Embryonic facial prominence (tissue), 1 donor: ENCODE results near the gene PHTF1.

Source experiments
- DNase-seq: peaks from one replicate; pipeline ENCODE4 v3.0.0-alpha.2; 2016; ENCODE audit errors: extremely low spot score

PHTF1 gene

DNA sequence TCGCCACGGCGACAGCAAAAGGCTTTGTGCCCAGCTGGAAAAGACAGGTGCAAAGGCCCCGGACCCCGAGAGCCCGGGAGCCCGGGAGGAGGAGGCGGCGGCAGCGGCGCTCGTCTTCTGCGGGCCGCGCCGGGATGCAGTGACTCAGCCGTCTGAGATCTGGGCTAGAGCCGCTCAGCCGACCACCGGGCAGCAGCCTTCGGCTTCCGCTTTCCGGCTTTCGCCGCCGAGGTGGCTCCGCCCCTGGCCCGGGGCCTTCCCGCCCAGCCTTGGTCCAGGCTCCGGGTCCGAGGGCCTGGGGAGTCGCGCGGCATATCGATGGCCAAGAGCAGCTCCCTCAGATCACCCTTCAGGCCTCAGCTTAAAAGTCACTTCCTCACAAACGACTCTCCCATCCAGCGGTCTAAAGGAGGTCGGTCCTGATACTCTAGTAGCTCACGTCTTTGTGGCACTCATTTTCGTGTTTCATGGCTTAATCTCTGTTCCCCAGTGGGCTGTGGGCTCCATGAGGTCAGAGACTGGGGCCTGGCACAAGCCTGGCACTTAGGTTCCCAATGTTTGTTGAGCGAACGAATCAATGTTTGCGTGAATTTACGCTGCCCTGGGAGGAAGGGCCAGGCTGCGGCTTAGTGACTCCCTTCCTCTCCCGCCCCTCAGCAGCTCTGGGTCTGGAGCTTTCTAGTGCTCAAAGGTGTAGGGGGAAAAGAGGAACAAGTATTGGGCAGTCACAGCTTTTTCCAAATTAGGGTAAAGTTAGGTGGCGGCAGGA, at the start of gene PHTF1:
Gene PHTF1, minus strand, starts transcription at position 154 of the 769 bp plus-strand sequence. CDS start 783 bp downstream, outside the sequence.
- peak; percentile 15 for DNase-seq

DNA sequence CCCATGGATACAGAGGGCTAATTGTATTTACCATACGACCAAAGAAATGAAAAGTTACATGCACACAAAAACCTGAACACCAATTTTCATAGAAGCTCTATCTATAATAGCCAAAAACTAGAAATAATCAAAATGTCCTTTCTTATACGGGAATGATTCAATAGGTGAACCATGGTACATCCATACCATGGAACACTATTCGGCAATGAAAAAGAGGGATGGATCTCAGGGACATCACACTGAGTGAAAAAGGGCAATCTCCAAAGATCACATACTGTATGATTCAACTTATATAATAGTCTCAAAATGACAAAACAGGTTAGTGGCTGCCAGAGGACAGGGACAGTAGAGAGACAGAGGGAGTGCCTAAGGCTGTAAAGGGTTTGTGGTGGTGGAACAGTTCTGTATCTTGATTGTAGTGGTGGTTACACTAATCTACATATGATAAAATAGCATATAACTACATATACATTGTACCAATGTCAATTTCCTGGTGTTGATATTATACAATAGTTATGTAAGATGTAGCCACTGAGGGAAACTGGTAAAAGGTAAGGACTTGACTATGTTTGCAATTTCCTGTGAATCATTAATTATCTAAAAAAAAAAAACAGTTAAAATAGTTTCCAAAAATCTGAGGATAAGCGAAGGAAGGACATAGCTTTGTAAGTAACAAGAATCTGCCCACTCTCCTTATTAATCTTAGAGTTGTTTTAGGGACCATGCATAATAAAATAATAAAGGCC, 49.3 kb upstream of the PHTF1 start:
- DNase-seq, result no peak

DNA sequence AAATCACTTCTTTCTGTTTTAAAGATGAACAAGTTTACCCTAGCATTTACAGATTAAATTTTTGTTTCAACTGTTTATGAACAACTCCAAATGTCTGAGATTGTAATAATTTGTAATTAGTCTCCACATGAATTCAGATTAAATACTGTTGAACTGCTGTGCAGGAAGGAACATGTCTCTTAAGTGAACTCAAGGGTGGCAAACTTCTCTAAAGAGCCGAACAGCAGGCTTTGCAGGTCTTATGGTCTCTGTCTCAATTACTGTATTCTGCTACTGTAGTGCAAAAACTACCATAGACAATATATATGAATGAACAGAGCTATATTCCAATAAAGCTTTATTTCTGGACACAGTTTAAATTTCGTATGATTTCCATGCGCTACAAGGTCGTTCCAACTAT, 46.4 kb upstream of the PHTF1 start:
- DNase-seq, result no peak

DNA sequence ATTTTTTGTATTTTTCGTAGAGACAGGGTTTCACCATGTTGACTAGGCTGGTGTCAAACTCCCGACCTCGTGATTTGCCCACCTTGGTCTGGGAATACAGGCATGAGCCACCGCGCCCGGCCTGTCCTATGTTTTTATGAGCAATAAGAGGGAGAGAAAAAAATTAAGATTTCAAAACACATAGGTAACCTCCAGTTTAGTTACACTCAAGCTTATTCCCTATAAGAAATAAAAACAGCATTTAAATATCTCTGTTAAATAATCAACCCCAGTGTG, 45.9 kb upstream of the PHTF1 start:
- no peak for DNase-seq

DNA sequence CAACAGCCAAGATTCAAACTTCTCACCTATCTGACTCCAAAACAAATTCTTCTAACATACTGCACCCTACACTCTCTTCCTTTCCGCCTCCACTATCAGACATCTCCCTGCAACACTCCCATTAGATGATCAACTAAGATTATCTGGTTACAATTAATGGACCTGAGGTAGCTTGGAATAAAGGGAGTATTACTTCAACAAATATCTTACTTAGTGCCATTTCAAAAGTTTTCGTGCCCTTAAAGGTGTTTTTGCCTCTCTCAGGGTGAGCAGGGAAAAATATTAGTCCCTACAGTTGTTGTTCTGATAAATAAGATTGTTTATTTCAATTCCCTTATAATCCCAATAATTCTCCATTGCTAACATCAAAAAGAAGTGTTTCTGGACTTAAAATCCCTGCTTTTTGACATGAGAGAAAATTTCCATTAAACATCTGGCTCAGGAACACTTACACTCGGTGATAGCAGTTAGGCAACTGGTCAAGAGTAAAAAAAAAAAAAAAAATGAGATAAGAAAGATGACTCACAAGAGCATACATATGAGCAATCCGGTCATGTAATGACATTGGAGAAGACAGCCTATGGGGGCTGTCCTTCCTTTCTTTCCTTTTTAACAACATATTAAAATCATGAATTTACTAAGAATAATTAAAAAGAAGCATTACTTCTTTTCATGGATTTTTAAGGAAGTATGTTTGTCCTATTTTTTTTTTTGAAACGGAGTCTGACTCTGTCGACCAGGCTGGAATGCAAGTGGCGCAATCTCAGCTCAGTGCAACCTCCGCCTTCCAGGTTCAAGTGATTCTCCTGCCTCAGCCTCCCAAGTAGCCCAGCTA, 45.4 kb upstream of the PHTF1 start:
- no peak for DNase-seq

DNA sequence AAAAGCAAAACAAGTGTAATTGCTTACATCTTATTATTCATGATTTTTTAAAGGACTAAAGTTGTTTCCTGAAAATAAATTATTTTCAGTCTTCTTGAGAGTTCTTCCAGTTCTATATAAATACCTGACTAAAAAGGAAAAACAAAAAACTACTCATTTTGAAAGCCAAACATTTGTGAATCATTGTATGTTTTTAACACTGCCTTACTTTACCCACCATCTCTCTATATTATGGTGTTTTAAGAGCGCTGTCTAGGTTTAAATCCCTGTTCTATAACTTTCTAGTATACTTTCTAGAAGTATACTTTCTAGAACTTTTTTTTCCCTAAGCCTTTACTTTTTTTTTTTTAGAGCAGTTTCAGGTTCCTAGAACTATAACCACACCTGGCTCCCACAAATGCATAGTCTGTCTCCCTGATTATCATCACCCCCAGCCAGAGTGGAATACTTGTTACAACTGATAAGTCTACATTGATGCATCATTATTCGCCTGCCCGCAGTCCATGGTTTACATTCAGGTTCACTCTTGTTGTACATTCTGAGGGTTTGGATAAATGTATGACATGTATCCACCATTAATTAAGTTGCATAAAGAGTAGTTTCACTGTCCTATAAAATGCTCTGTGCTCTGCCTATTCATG, 43.2 kb upstream of the PHTF1 start:
- DNase-seq, result no peak

DNA sequence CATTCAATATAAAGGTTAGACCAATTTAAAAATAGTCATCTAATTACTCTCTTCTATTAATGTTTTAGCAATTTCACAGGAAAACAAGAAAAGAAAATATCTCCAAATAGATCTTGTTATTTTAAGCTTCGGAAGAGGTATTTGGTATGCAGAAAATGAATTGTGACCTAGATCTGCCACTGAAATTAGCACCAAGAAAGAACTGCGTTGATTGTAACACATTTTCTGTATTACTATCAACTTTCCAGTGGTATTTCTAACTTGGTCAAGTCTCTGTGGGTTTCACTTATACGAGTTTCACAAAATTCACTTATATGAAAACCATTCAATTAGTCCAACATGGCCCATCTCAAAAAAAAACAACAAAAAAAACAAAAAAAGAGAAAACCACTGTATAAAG, 41.2 kb upstream of the PHTF1 start:
- DNase-seq, result no peak

DNA sequence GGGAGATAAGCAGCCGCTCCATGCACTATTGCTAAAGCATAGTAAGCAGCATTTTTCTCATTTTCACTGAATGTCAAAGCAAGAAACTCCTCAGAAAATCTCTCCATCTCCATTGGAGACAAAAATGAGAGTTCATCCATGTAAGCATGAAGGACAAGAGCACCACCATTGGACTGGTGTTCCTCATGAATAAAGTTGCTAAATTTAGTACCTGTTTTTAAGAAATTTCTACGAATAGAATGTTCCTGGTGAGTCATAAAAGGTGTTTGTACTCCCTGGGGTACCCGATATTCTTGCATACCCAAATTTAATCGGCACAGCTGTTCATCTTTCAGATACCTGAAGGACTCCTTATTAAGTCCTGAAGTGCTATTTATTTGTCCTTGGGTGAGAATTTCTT, 38.2 kb upstream of the PHTF1 start:
- no peak for DNase-seq

DNA sequence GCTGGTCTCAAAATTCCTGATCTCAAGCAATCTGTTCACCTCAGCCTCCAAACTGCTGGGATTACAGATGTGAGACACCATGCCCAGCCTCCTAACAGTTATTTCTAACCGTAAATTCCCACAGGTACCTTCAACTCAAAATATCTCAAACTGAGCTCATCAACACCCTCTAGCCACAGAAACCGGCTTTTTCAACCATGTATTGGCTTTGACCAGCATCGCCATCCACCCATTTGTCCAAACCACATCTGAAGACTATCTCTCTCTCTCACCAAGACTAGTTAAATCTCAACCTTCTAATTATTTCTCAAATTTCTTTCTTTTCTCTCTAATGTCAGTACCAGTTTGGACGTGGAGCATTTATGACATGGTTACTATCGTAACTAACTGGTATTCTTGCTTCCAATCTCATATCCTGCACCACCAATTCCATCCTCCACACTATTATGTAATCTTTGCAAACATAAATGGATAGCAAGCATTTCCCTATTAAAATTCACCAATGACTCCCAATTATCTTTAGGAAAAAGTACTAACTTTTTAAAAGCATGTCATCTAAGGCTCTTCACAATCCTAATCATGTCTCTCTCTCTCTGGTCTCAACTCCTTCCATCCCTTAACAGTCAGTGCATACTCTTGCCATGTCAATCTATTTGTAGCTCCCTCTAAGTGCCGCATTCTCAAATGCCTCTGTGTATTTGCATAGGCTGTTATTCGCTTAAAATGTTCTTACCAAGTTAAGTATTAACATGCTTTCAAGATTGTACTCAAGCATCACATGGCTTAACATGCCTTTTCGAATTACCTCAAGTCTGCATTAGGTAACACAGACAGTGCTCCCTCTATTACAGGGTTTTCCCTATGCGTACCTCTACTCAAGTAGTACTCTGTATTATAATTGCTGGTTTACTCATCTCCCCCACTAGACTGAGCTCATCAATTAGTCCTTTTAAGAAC, 34.9 kb upstream of the PHTF1 start:
- no peak for DNase-seq

DNA sequence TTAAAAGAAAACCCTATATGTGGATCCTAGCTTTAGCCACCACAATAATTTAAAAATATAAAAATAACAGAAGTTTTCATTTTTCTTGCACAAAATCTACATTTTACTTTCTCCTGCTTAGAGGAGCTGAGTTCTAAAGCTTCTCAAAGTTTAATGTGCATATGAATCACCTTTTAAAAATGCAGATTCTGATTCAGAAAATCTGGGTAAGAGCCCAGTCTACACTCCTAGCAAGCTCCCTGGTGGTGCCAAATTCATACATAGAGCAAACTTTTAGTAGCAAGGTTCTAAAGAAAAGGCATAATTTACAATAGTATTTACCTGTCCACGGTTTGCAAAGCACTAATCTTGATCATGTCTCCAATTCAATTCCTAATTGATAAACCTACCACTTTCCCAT, 33.7 kb upstream of the PHTF1 start:
- no peak for DNase-seq

DNA sequence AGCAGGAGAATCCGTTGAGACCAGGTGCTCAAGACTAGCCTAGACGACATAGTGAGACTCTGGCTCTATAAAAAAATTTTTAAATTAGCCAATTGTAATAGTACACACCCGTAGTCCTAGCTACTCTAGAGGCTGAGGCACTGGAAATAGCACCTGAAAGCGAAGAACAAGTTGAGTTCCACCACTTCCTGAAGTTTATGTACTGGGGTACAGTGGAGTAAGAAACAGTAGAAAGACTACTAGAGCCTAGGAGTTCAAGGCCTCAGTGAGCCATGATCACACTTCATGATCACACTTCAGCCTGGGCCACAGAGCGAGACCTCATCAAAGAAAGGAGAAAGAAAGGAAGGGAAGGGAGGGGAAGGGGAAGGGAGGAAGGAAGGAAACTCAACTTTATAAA, 33.2 kb upstream of the PHTF1 start:
- no peak for DNase-seq

DNA sequence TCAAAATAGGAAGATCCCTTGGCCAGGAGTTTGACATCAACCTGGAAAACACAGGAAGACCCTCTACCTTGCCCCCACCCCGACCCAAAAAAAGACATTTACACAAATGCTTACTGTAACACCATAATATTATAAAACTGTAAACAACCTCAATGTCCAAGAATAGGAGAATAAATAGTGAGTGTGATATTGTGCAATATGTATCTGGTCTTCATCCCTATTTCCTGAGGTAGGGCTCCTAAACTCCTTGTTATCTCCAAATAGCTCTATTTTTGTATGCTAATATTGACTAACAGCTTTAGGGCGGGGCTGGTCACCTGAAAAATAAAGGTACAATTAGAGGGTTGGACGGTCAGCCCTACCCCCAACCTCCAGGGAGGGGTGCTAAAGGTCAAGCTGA, 29.5 kb upstream of the PHTF1 start:
- no peak for DNase-seq

DNA sequence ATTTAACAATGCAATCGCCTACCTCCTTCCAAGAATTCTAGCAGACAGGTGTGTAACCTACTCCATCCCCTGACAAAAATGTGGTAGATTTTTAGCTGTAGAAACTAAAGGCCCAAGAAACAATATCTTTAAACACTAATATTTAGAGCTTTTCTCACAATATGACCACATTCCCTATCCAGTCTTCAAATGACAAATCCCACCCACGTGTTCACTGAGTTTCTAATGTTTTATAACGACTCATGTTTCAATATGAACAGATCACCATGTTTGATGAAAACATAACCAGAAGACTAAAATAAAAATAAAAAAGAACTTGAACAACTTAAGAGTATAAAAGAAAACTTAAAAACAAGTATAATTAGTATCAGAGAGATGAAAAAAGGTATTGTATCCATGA, 28.4 kb upstream of the PHTF1 start:
- no peak for DNase-seq

DNA sequence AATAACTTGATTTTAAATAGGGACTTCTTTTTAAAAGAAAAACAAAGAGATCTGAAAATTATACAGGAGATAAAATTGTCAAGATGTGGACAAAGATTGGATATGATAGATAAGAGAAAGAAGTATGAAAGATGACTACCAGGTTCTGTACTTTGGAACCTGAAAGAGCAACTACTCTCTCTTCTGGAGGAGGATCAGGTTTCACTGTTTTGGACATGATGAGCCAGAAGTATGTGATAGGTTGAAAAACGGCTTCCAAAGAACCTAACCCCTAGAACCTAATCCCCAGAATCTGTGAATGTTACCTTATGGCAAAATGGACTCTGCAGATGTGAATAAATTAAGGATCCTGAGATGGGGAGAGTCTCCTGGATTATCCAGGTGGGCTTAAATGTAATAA, 26.8 kb upstream of the PHTF1 start:
- no peak for DNase-seq

DNA sequence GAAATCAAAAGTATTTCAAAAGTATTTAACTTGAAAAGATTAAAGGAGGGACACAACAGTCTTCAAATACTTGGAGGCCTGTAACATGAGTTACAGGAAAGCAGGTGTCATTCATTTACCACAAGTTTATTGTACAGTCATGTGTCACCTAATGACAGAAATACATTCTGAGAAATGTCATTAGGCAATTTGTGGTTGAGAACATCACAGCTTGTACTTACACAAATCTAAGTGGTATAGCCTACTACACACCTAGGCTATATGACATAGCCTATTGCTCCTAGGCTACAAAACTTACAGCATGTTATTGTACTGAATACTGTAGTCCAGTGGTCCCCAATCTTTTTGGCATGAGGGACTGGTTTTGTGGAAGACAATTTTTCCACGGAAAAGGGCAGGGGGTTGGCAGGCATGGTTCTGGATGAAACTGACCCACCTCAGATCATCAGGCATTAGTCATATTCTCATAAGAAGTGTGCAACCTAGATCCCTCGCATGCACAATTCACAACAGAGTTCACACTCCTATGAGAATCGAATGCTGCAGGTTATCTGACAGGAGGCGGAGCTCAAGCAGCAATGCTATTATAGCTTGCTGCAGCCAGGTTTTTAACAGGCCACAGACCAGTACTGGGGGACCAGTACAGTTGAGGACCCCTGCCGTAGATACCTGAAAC, 25.0 kb upstream of the PHTF1 start:
- no peak for DNase-seq

DNA sequence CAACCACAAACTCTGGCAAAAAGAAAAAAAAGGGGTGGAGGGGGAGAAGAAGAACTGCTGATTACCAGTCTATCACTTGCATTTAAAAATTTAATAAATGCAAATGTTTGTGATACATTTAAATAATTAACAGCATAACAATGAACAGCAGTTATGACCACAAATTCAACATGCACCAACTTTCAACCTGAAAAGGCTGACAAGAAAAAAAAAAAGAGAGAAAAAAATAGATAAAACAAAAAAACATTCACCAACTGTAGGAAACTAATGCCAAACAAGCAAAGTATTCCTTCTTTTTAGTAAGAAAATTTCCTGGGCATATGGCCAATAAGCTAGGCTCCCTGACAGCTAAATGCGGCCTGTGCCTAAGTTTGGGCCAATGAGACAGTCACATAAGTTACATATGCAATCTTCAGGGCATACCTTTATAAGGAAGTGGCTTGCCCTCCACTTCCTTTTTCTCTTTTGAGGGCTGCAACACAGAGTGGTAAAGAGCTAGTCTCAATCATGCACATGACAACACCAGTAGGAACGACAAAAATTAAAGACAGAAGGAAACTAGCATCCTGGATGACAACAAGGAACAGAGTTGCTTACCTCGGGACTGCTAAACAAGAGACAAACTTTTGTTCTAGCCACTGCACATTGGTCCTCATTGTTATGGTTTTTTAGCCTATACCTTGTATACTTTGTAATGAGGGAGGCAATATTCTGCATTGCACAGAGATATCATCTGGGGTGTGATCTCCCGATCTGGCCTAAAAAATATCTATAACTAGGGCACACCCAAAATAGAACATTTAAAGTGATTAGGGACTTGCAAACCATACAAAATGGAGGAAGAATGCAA, 24.2 kb upstream of the PHTF1 start:
- no peak for DNase-seq

DNA sequence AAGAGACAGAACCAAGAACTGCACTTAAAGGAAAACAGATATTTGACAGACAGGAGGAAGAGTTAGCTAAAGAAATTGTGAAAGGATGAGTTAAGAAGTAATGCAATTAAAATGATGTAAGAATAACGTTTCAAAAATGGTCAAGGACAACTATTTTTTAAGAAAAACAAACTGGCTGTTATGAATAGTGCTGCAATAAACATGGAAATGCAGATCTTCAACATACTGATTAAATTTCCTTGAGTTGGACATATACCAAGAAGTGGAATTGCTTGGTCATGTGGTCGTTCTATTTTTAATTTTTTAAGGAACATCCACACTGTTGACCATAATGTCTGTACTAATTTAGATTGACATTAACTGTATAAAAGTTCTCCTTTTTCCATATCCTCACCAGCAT, 23.1 kb upstream of the PHTF1 start:
- DNase-seq, result no peak

DNA sequence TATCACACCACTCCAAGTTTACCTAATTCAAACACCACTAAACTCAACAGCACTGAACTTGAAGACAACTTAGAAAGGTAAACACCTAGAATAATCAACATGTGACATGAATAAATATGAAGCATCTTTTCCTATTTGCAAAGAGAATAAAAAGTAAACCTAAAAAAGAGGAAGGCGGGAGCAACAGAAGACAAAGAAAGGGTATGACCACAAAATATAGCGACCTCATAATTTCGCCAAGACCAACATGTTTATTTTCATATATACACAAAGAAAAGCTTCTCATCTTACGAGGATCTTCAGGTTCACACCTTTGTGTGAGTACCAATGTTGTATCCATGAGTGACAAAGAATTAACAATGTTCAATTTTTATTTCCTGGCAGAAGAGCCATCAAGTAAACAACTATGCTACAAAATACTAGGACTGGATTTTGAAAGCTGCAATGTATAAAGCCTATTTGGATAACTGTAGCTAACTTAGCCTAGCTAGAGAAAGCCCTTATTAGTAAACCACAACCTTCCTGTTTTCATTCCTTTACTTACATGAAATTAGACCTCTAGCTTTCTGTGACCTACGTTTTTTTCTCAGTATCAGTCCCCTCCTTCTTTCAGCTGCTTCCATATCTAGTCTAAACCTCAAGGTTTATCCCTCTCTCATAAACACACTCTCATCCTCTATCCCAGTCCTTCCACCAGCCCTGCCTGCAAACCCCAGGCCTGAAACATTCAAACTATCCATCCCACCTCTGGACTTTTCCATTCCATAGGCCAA, 21.3 kb upstream of the PHTF1 start:
- DNase-seq, result no peak

DNA sequence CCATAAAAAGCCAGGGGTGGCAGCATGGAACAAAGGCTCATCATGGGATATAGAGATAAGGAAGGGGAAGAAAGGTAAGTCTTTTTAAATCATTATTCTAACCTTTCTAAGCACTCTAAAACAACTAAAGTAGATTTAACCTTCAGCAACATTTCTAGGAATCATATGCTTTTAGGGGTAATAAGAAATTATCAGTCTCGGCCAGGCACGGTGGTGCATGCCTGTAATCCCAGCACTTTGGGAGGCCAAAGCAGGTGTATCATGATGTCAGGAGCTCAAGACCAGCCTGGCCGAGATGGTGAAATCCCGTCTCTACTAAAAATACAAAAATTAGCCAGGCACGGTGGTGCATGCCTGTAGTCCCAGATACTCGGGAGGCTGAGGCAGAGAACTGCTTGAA, 20.3 kb upstream of the PHTF1 start:
- DNase-seq, result no peak
